GM18520 (cell line): Measurements from ENCODE around the gene GSTT2B.
"Not testable (repeated sequence)": the region's sequence is repeated elsewhere in the genome, so short reads cannot be mapped to it uniquely, and the experiment has no call there.

Experiments used
- ATAC-seq: cut with Tn5 transposase; IDR thresholded peaks from one replicate; pipeline ENCODE4 v1.9.1; 2021; ENCODE audit not compliant: unreplicated experiment

Gene GSTT2B

GRCh38 chr22:23961084-23961771 lies at the start of gene GSTT2B:
Gene GSTT2B (minus strand): TSS chr22:23961195. CDS start chr22:23961131, 64 bp downstream.
- not testable (repeated sequence) for ATAC-seq

DNA sequence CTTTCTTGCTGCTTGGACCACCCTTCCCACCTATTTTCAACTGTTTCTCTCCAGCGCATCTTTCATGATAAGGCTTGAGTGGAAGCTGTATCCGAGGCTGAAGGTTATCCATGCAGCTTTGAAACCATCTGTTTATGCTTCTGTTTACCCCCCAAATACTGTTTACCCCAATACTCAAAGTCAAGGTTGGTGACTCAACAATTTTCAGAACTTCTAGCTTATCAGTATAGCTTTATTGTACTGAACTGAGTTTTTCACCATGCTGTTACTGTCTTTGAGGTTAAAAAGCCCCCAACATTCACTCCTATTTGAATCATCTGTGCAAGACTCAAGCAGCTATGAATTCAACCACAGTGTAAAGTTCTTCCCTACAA lies 49.0 kb upstream of the GSTT2B start:
- no peak for ATAC-seq

DNA sequence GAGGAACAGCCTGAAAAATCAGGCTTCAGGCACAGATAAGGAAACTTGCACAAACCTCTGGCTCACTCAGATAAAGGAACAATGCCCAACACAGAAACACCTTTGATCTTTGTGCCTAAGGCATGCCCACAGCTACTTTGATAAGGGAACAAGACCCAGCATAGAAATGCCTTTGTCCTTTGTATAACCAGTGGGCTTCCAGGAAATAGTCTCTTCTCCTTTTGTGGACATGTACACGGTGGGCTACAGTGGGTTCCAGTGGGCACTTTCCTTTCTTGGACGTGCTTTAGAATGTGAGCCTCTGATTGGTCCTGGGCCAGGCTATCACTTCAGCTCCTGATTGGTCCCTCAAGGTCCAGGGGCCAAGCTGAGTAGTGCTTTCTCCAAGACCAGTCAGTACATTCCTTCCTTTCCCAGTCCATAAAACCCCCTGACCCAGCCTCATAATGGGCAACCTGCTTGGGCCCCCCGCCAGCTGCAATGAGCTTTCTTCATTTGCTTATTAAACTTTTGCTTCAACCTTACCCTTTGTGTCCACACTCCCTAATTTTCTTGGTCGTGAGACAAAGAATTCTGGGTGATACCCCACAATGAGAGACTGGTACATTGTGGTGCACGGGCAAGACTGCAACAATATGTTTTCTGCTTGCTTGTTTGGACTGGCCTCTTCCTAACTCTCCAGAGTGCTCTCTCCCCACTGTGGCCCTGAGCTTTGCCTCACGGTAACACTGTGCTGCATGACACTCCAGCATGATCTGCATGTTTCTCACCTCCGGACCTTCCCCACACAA lies 48.4 kb upstream of the GSTT2B start:
- ATAC-seq: no peak

- ATAC-seq: no peak
These were observed 47.6 kb upstream of the GSTT2B start for GRCh38 chr22:24008381-24009226.

GRCh38 chr22:24008022-24008283 lies 47.0 kb upstream of the GSTT2B start:
- no peak for ATAC-seq

DNA sequence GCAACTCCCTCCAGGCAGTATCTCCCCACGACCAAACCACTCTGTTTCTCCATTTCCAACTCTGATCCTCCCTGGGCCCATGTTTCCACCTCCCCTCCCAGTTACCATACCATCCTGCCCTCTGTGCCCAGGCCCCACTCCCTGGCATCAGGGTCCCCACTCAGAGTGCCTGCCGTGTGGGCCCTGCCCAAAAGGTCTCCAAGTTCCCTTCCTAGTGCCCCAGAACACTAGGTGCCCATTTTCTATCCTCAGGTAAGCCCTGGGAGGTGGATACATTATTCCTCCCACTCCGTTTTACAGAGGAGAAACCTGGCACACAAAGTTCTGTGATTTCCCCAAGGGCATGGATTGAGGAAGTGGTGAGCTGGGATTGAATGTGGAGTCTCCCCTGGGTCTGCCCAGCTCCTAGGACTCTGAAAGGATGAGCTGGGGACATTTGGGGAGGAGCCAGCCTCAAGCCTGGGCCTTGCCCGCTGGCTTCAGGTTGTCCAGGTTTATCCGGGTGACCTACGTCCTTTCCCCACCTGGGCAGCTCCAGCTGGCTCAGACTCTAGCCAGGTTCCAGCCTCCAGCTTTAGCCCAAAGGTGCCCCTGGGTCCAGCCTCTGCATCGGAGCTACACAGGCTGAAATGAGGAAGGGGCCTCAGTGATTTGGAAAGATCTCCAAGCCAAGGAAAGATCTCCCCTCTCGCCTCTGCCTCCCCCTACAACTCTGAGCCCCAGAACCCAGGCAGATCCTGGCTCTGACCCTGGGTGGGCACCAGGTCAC lies 46.4 kb upstream of the GSTT2B start:
- ATAC-seq: no peak

- ATAC-seq: no peak
These were observed 45.9 kb upstream of the GSTT2B start for GRCh38 chr22:24006914-24007214.

DNA sequence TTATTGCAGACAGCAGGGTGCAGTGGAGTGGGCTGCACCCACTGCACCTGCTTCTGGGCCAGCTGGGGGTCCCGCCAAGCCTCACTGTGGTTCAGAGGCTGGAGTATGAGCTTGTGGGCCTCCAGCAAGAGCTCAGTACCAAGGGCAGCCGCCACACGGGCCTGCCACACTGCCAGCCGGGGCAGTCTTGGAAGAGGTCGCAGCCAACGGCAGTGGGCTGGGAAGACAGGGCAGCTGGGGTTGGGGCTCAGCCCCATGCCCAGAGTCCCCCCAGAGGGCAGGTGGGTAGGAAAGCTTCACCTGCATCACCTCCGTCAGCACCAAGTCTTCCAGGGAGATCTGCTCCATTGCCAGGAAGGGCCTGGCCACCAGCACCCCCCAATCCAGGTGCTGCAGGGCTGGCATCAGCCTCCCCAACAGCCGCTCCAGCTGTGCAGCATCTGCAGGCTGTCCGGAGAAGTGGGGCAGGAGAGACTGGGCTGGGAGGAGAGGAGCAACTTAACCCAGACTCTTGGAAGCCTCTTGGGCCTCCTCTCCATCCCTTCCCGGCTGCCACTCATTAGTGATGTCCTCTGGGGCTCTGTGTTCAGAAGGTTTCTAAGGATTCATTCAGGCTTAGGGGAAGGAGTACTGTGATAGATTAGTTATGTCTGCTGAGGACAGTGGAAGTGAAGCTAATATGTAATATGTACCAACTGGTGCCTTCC lies 45.4 kb upstream of the GSTT2B start:
- ATAC-seq: no peak

DNA sequence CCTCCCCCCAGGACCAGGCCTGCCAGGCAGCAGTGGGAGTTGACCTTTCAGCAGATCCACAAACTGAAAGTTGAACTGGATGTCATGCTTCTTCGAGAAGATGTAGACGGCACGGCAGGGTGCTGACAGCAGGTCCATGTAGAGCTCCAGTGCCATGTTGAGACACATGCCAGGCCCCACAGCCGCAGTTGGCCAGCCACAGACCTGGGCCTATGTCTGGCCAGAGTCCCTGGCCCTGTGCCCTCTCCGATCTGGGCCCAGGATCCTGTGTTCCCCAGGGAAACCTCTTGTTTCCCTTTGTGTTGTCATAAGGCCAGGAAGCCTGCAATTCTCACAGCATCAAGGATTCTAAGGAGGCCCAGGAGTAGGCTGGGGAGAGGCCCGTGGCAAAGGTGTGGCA lies 44.2 kb upstream of the GSTT2B start, which contains the start of gene GSTT4:
TSS of gene GSTT4 (minus strand) at position 253 of the 400 bp plus-strand sequence. CDS start at position 156, 97 bp downstream.
- no peak for ATAC-seq

DNA sequence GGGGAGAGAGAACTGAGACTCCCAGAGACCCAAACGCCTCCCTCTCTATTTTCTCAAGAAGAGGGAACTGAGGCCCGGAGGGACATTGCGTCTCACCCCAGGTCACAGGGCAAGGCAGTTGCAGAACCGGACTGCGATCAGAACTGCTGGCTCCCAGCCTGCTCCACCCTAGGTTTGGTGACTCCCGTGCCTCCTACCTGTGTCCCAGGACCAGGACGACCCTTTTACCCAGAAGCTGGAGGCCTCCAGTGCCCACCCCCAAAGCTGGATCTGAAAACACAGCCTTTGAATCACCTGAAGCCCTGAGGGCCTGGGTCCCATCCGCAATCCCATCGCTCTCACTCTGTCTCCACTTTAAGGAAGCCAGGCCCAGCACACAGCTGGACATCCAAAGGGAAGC lies 42.9 kb upstream of the GSTT2B start:
- ATAC-seq: no peak

GRCh38 chr22:24002851-24003250 lies 41.9 kb upstream of the GSTT2B start:
- ATAC-seq: no peak

GRCh38 chr22:24002272-24002671 lies 41.3 kb upstream of the GSTT2B start:
- no peak for ATAC-seq

DNA sequence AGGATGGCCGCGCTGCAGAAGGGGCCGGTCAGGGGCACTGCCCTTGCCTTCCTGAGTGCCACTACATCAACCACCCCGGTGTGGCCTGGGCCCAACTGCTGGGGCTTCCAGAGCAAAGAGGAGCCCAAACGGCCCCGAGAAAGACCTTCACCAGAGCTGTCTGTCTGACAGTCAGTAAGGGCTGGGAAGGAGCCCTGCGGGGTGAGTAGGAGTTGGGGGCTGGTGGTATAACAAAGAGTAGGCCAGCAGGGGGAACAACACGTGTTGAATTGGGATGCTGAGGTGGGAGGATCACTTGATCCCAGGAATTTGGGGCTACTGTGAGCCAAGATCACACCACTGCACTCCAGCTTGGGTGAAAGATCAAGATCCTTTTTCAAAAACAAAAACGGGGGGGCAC lies 40.3 kb upstream of the GSTT2B start:
- no peak for ATAC-seq

- not testable (repeated sequence) for ATAC-seq
These were observed 38.8 kb upstream of the GSTT2B start for GRCh38 chr22:23999779-24000178.

DNA sequence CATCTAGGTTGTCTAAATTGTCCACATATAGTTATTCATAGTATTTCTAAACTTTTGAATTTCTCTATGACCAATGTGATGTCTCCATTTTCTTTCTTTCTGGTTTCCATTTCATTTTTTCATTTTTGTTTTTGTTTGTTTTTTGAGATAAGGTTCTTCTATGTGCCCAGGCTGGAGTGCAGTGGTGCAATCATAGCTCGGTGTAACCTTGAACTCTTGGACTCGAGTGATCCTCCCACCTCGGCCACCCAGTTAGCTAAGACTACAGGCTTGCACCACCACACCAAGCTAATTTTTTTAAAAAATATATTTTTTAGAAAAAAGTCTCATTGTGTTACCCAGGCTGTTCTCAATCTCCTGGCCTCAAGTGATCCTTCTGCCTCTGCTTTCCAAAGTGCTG lies 36.1 kb upstream of the GSTT2B start:
- ATAC-seq: no peak

- not testable (repeated sequence) for ATAC-seq
These were observed 32.7 kb upstream of the GSTT2B start for GRCh38 chr22:23993581-23994177.

- not testable (repeated sequence) for ATAC-seq
These were observed 32.1 kb upstream of the GSTT2B start for GRCh38 chr22:23993080-23993479.

- not testable (repeated sequence) for ATAC-seq
These were observed 28.7 kb upstream of the GSTT2B start for GRCh38 chr22:23989583-23990244.

- not testable (repeated sequence) for ATAC-seq
These were observed 25.7 kb upstream of the GSTT2B start for GRCh38 chr22:23986538-23987178.
